ENCODE measurements around the gene BMP6.
"Not testable (repeated sequence)": the region's sequence is repeated elsewhere in the genome, so short reads cannot be mapped to it uniquely, and the experiment has no call there.

BMP6 gene

DNA sequence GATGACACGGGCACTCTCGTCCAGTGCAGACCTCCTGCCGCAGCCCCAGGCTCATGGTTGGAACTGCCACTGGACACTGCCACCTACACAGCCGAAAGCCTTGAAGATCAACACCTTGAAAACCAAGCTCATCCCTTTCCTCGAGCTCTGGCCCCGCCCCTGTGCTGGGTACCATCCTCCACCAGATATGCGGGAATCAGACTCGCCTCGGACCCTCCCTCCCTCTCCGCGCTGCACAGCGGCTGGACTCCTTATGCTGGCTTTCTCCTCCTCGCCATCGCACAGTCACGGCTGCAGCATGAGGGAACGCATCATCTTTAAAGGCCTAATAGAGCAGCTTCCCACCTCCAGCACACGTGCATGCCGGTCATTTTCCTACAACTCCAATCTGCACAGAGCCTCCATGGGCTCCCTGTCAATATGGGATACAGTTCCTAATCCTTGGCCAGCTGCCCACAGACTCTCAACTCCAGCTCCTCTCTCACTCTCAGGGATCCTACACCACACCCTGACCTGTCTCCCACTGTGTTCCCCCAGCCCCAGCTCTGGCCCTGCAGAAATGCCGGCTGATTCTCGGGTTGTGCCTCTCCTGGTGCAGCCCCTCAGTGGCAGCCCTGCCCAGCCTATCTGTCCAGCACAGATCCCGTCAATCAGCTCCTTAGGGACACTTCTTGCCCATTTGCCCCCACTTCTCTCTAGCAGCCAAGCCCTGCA is 161.5 kb downstream of the BMP6 start:
- TF ChIP-seq, protein P1, sequence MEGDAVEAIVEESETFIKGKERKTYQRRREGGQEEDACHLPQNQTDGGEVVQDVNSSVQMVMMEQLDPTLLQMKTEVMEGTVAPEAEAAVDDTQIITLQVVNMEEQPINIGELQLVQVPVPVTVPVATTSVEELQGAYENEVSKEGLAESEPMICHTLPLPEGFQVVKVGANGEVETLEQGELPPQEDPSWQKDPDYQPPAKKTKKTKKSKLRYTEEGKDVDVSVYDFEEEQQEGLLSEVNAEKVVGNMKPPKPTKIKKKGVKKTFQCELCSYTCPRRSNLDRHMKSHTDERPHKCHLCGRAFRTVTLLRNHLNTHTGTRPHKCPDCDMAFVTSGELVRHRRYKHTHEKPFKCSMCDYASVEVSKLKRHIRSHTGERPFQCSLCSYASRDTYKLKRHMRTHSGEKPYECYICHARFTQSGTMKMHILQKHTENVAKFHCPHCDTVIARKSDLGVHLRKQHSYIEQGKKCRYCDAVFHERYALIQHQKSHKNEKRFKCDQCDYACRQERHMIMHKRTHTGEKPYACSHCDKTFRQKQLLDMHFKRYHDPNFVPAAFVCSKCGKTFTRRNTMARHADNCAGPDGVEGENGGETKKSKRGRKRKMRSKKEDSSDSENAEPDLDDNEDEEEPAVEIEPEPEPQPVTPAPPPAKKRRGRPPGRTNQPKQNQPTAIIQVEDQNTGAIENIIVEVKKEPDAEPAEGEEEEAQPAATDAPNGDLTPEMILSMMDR (IDR thresholded peaks at IDR 0.05; ENCODE audit: low read depth, low read length), result no peak
- DNase-seq (ENCODE audit: low read depth in 2 of 2), result no peak

DNA sequence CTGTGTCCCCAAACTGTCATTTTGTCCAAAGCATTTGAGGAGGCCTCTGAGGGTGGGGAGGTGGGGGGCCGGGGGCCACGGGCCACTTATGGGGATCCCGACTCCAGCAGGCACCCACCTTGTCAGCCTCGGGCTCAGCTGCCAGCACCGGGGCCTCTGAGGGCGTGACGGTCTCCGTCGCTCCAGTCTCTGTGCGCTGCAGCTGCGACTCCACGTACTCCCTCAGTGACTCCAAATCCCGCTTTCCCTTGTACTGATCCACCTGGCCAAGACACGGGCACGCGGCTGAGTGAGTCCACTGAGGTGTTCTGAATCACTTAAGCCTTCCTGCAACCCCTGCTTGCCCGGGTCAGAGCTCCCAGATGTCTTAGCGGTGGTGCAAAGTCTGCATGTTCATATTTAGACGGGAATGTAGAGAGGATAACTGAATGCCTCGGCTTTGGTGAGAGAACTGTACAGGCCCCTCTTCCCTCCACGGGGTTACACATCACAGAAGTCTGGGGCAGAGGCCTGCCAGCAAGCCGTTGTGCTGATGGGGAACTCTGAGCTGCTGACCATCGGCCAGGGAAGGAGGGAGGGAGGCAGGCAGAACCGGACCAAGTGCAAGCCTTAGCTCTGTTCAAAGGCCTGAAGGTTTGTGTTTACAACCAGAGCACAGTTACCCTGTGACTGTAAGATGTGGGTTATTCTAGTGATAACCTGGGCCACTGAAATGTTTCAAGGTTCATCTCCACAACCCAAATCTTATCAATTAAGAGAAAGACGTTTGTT is 162.9 kb downstream of the BMP6 start:
- TF ChIP-seq, protein P1 (IDR thresholded peaks at IDR 0.05; ENCODE audit: low read depth, low read length), result no peak
- DNase-seq (ENCODE audit: low read depth in 2 of 2), result no peak
- no peak overlapping the region for H3K4me3 ChIP-seq (replicated peaks in 1 of 2; ENCODE audit: low read depth in 2 of 2, low read length in 2 of 2)

More for the DNA sequence above, 161.5 kb downstream of the BMP6 start:
- H3K4me3 ChIP-seq (replicated peaks in 1 of 2; ENCODE audit: low read depth in 2 of 2, low read length in 2 of 2), result no peak overlapping the region

DNA sequence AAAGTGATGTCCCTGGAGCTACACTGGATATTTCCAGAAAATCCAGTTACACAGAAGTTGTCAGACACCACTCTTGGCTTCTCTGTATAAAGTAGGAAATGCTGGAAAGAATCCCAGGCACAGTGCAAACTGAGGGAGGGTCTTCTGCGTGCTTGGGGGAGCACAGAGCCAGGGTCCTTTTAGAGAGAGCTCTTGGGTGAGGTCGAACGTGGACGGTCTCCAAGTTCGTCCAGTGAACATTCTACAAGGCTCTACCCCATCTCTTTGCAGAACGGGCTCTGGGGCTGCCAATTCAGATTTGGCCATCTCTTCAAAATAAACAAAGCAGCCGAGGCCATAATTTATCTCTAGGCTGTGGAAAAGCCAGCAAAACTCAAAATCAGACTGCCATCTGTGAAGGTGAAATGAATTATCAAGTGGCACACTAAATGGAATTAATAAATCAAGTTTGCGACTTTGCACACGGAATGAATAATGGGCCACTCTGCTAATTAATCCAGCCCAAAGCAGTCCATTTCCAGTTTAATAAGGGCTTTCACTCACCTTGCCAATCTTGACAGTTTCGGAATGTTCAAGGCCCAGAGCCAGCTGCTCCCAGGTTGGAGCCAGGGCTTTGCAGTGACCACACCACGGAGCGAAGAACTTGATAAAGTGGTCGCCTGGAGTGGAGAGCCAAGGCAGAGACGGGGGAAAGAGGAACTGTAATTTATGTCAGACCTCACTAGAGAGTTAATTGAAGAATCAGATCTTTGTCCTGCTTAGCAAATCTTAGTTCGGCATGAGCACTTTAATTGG is 165.4 kb downstream of the BMP6 start:
- DNase-seq (ENCODE audit: low read depth in 2 of 2), result no peak
- H3K4me3 ChIP-seq (replicated peaks in 1 of 2; ENCODE audit: low read depth in 2 of 2, low read length in 2 of 2), result no peak overlapping the region
- TF ChIP-seq, protein P1 (IDR thresholded peaks at IDR 0.05; ENCODE audit: low read depth, low read length), result no peak

DNA sequence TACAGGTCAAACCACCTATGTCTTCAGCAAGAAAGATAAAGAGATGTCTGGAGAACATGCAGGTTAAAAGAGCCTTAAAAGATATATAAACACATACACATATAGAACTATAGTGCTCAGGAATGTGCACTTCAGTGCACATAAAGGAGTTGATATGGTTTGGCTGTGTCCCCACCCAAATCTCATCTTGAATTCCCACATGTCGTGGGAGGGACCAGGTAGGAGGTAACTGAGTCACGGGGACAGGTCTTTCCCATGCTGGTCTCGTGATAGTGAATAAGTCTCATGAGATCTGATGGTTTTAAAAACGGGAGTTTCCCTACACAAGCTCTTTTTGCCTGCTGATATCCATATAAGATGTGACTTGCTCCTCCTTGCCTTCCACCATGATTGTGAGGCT is 166.5 kb downstream of the BMP6 start:
- H3K4me3 ChIP-seq (replicated peaks in 1 of 2; ENCODE audit: low read depth in 2 of 2, low read length in 2 of 2); DNase-seq (ENCODE audit: low read depth in 2 of 2): not testable (repeated sequence)

DNA sequence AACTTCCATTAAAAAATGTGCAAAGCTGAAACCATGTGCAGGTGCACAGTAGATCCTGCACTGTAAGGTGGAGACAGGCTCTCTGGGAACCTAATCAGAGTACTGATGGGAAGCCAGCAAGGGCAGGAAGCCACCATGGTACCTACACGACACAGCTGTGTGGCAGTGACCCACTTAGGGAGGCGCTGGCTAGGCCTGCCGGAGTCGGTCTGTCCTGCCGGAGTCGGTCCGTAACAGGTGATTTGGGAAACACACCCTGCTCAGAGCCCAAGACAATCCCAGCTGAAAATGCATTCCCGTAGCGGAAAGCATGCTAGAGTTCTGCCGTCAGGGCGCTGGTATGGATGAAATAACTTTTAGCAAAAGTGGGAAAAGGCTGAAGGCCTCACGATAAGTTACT is 167.4 kb downstream of the BMP6 start:
- no peak for DNase-seq (ENCODE audit: low read depth in 2 of 2)
- H3K4me3 ChIP-seq (replicated peaks in 1 of 2; ENCODE audit: low read depth in 2 of 2, low read length in 2 of 2), result no peak overlapping the region
- TF ChIP-seq, protein P1 (IDR thresholded peaks at IDR 0.05; ENCODE audit: low read depth, low read length), result no peak

DNA sequence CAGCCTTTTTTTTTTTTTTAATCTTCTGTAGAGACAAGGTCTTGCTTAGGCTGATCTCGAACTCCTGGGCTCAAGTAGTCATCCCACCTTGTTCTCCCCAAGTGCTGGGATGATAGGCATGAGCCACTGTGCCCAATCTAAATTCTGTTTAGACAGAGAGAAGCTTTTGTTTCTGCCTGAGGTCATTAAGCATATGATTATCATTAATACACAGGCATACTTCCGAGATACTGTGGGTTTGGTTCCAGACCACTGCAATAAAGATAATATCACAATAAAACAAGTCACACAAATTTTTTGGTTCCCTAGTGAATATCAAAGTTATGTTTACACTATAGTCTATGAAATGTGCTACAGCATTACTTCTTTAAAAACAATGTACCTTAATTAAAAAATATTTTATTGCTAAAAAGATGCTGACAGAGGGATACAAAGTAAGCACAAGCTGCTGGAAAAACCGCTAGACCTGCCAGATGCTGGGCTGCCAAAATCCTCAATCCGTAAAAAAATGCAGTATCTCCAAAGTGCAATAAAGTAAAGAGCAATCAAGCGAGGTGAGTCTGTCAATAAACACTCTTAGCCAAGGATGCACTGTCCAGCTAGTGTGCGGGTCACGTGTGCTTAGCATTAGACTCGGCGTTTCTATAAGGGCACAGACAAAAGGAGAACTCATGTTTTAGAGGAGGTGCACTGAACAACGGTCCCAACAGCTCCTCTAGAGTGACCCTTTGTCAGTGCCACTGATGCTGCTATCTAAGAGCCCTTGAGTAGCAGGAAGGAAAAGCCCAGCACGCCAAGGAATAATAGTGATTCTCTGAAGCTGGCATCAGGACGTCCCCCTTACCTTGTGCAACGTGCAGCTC is 168.6 kb downstream of the BMP6 start:
- no peak overlapping the region for H3K4me3 ChIP-seq (replicated peaks in 1 of 2; ENCODE audit: low read depth in 2 of 2, low read length in 2 of 2)
- DNase-seq (ENCODE audit: low read depth in 2 of 2), result no peak
- TF ChIP-seq, protein P1 (IDR thresholded peaks at IDR 0.05; ENCODE audit: low read depth, low read length), result no peak
